ENCODE data around the gene AAK1.

The AAK1 gene

DNA sequence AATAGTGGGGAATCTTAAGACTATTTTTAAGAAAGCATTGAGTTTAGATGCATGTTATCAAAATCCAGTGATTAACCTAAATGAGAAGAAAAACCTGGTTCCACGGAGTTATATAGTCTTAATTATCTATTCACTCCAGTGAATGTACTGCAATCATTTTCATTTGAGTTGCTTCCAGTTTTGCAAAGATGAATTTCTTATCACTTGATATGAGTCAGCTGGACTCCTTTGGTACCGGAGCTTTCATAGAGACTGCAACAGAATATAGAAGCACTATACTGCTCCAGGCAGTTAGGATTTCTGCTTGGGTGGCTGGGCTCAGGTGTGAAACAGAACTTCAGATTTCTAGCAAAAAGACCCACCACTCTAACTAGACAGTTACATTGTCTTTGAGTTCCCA, 114.1 kb downstream of the AAK1 start:
- DNase-seq, result no peak

DNA sequence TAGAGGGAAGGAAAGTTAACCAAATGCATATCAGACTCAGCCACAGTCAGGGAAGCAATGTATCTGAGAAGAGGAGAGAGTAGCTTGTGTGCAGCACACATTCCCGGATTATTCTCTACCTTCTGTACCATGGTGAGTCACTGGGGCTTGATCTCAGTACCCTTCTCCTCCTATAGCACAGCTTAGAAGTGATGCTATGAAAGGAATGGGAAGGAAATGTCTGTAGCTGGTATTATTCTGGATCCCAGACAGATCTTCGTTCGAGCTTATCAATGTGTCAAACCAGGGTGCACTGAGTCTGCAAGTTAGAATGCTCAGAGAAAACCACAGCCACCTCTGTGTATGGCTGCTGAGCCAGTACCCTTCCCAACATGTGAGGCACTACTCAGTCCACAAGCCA, 118.3 kb downstream of the AAK1 start:
- no peak for DNase-seq

DNA sequence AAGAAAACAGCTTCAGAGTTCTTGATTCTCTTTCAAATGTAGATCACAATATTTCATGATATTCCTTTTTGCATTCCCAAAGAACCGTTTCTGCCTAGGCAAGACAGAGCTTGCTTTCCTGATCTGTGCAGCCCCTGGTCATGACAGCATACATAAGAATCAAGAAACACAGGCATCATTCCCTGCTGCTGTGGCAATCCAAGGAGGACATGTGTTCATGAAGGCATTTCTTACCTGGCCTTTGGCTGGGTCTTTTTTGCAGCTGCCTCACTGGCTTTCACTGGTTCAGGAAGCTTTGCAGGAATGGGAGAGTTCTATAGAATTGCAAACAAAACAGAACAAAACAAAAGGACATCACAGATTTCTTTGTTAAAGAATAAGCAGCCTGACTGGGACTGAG, 118.7 kb downstream of the AAK1 start:
- DNase-seq, result no peak

DNA sequence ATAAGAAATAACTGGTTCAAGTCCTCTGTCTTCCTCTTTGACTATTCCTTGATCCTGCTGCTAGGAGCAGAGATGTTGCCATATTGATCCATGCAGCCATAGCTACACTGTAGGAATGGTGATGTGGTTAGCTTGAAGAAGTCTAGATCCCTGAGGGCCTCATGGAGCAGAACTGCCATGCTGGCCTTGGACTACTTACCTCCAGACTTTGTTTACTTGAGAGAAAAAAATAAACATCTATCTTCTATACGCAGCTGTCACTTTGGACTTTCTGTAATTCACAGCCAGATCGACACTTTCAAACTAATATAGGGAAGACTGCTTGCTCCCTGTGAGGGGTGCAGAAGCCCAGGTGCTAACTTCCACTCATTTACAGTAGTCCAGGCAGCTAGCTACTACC, 121.8 kb downstream of the AAK1 start:
- no peak for DNase-seq

DNA sequence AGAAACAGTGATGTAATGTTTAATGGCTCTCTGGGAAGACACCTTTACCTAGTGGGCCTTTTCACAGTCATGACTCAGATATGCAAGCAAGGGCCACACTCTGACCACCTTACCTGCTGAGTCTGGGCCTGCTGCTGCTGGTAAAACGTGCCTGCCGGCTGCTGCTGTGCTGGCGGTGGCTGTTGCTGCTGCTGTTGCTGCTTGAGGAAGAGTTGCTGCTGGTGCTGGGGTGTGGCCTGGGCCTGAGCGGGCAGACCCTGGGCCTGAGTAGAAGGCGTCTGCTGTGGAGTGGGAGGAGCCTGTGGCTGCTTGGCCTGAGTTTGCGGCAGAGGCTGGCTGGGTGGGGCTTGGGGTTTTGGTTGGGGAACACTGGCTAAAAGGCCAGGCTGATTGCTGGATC, 124.7 kb downstream of the AAK1 start:
- DNase-seq, result no peak

DNA sequence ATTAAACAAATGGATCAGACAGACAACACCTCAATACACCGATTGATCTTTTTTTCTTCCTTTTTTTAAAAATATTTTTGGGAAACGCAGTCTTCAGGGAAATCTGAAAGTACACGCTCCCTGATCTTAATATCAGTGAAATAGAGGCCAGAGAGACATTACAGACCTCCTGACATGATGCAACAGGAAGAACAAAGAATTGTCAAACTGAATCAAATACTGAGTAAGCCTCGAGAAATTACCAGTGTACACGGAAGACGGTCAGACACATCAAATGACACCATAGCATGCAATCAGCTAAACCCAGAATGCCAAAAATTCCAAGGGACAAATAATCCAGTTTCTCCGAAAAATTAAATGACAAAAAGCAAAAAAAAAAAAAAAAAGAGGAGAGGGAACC, 126.1 kb downstream of the AAK1 start:
- no peak for DNase-seq

DNA sequence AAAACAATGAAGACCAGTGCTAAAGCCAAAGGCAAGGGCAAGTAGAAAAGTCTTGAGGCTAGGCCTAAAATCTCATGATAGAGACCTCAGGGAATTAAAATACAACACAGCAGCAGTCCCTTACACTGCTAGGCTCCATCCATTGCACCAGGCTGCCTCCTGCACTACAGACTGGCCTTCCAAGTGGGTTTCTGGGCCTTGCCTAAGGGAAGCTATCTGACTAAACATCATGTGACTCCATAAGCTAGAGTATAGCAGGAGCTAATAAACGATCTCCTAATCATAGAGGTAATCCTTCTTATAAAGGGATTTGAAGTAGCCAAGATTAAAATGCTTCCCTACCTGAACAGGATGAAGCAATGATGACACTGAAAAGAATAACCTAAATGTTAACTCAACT, 128.7 kb downstream of the AAK1 start:
- no peak for DNase-seq

DNA sequence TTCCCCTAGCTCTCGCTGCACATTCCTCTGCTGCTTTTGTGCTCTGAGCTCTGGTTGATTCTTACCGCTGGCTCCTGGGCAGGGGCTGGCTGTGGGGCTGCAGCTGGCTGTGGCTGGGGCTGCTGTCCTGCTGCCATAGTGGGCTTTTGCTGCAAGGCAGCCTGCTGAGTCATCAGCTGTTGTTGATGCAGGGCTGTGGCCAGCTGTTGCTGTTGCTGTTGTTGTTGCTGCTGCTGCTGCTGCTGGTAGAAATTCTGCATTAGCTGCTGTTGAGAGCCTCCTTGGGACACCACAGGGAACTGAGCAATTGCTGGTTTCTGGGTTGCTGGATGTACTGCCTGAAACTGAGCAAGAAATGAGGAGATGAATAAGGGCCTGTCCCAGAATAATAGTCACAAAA, 129.1 kb downstream of the AAK1 start:
- DNase-seq, result no peak

DNA sequence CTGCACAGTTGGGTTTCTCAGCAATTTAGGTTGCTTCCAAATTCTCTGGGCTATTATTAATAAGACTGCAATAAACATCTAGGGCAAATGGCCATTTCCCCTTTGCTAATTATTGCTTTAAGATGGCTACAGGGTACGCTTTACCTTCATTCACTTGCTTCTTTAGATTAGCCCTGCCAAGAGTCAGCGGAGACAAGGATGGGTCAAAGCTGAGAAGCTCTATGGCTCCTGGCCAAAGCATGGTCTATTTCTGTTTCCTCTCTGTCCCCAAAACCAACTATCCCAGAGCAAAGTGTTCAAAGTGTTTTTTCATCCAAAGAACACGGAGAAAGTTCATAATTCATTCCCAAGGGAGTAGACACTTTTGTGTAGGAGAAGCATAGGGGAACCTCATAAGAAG, 131.1 kb downstream of the AAK1 start:
- DNase-seq, result no peak

DNA sequence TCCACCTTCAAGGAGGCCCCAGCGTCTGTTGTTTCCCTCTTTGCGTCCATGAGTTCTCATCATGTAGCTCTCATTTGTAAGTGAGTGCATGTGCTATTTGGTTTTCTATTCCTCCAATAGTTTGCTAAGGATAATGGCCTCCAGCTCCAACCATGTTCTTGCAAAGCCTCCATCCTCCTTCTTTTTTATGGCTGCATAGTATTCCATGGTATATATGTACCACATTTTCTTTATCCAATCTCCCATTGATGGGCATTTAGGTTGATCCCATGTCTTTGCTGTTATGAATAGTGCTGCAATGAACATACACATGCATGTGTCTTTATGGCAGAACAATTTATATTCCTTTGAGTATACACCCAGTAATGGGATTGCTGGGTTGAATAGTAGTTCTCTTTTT, 133.3 kb downstream of the AAK1 start:
- DNase-seq, result no peak

DNA sequence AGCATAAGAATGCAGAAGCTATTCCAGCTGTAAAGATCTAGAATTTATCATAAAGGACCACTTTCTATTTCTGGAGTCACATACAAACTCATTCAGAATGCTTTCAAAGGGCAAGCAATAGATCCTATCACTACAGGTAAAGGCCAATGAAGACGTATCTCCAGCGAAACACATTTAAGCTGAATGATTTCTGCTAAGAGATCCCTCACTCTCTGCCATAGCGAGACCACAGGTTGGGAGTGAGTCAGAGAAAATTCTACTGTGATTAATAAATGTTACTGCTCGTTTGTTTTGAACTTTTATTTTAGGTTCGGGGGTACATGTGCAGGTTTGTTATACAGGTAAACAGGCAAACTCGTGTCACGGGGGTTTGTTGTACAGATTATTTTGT, 133.8 kb downstream of the AAK1 start:
- DNase-seq, result no peak

DNA sequence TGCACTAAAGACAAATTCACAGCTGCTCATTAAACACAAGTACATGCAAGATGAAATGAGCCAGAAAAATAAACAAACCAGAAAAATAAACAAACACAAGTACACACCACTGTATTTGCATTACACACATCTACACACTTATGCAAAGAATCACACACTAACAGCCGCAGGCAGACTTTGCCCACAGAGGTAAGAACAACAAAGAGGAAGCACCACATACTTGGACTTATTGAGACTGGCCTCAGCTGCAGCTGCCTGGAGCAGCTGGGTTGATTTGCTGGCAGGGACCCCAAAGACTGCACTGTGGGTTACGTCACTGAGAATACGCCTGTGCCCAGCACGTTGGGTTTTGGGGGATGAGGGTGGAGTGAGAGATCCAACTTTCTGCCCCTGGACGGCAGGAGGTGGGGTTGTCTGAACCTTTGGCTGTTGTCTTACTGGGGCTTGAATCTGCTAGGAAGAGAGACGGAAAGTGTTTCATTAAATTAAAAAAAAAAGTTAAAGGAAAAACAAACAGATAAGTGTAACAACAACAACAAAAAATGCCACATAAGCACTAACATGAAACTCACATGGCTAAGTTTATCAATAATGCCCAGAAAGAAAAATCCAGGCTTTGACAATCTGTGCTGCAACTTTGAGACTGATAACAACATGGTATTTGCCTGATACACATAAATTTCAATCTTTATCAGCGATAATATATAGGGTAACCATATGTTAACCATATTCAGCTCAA, 134.4 kb downstream of the AAK1 start:
- DNase-seq, result peak in 1 of 3 experiments; percentile 32

DNA sequence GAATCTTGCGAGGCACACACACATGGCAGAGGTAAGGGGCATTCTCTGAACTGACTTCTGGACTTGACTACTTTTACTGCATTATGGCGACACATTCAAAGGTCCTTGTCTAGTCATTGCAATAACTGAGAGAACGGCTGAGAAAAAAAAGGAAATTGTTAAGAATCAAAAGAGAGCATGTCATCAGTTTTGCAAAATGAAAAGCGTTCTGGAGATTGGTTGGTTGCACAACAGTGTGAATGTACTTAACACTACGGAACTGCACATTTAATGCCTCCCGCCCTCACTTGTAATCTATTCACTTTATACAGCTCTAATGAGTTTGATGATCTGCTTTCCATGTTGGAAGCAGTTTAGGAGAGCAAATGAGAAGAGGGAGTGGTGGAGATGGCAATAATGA, 137.8 kb downstream of the AAK1 start:
- DNase-seq, result no peak

DNA sequence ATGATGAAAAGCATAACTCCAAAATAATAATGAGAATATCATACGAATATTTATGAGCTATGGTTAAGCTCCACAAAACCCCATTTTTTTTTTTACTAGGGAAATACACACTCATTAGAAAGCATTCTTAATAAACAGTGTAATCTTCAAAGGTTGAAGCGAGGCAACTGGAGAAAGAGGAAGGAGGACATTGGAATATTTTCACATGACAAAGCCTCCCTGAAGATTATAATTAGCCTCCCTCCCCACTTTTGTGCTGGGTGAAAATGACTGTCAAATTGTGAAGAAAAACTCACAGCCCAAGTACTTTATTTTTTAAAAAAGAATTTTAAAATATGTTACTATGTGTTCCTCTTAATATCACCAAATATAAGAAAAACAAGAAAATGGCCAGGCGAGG, 142.2 kb downstream of the AAK1 start:
- no peak for DNase-seq

DNA sequence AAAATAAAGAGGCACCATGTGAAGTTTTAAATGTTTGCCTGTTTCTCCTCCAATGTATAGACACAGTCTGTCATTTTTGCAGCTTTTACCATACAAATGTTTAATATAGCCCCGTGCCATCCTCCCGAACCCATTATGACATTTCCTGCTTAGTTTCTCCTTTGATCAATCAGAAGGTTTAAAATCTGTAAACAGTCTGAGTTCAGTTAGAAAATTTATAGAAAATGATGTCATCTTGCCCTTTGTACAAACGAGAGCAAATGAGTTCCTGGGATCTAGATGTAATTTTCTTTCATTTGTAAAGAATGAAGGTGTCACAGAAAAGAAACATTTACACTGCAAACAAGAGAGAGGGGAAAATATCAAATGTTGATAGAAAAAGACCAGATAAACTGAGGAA, 143.6 kb downstream of the AAK1 start:
- peak in 2 of 3 experiments; percentile 39 to 67 for DNase-seq

DNA sequence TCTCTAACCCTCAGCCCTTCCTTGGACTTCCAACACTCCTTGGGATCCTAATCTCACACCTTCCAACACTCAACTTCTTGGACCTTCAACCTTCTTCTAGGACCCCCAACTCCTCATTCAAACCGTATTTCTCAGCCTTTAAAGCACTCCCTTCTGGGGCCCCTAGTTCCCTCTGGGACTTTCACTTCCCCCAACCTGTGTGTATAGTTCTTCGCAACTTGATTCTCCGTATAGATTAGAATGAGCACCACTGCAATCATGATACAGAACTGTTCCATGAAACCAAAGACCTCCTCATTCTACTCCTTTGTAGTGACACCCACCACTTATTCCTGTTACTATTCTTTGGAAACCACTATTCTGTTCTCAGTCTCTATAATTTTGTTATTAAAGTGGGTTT, 144.3 kb downstream of the AAK1 start:
- no peak for DNase-seq

DNA sequence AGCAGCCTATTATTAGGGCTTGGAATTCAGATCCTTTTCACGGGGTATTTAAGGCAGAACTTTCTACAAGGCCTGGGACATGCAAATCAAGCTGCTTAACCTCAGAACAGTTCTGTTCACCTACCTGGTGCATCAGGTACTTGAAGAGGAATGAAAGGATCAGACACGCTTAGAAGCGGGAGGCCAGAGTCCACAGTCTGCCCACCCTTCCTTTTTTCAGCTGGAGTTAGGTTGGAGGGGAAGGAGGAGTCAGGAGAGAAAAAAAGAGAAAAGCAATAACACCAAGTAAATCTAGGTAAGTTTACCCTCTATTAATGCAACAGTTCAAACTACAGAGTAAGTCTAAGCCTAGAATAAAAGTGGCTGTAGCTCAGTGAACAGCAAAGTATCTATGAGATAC, 147.7 kb downstream of the AAK1 start:
- DNase-seq, result no peak

DNA sequence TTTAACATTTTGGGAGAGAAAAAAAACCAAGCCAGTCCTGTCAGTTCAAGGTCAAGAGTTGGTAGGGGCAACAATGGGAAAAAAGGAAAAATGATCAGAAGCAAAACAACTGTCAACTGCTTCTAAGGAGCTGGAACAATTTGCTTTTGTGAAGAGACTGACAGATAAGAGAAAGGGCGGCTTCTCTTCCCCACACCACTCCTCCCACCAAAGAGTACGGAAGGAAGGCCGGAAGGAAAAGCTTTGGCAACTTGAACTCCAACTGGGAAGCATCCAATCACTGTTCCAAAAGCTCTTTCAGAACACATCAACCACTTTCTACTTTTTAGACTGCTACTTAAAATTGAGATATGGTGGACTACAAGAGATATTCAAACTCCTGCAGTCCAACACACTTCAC, 148.5 kb downstream of the AAK1 start:
- no peak for DNase-seq

DNA sequence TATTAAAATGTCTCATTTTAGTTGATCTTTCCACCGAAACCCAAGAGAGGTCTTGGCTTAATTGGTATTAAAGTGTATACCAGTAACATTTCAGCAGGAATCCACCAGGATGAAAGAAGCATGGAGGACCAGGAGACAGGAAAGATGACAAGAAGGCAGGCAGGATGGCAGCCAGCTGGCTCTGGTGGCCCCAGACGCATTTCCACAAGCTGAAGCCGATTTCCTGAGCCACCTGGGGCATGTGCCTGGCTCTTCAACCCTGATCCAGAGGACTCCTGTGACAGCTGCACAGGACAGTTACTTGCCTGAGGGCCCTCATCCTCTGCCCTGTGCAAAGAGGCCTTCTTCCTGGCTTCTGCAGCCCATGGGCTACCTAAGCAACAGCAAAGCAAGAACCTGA, 149.4 kb downstream of the AAK1 start:
- no peak for DNase-seq

DNA sequence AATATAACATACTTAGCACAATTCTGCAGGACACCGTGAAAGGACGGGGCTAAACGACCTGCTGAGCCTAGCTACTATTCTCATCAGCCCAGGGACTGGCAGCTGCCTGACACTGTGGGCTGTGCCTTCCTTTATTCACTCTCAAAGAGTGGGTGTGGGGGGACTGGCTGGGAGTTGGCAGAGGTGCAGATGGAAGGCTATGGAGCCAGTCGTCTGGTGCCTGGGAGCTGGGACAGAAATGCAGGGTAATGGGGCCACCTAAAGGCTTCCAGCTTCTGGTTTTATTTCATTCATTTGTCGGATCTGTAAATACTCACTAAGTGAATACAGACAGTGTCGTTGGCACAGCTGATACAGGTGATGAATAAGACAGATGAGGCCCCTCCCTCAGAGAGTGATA, 150.3 kb downstream of the AAK1 start:
- peak in 1 of 3 experiments; percentile 21 for DNase-seq

DNA sequence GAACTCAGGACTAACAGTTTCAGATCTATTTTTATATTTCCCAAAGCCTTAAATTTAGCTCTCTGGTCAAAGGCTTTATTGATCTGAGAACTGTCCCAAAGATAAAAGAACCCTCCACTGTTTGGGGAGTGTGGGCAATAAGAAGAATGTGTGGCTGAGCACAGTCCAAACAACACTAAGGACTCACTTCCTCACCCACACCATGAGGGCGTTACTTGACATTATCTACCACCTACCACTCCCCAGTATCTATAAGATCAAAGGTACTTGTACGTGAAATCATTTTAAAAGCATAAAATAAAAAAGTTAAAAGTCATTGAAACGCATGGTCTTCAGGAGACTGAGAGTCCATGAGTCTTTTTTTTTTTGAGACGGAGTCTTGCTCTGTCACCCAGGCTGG, 151.7 kb downstream of the AAK1 start:
- no peak for DNase-seq

DNA sequence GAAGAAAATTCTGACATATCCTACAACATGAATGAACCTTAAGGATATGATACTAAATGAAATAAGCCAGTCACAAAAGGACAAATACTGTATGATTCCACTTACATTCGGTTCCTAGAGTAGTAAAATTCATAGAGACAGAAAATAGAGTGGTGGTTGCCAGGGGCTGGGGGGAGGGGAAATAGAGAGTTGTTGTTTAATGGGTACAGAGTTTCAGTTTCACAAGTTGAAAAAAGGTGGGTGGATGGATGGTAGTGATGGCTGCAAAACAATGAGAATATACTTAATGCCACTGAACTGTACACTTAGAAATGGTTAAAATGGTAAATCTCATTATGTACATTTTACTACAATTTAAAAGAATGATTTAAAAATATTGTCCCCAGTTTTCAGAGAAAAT, 153.1 kb downstream of the AAK1 start:
- no peak for DNase-seq

DNA sequence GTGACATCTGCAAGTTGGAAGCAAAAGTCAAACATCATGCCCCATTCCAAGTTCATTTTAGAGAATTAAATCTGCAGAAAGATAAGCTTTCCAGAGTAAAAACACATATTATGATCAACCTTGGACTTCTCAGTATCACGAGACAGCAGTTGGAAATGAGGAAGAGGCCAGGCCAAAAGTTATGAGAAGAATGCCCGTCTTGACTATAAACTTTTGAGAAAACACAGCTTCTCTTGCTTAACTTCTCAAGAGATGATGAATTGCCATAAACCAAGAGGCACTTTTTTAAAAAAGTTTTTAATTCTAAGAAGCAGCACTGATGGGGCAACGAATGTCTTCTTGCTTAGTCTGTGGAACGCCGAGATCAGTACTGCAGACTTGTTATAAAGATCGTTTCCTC, 153.7 kb downstream of the AAK1 start:
- no peak for DNase-seq

DNA sequence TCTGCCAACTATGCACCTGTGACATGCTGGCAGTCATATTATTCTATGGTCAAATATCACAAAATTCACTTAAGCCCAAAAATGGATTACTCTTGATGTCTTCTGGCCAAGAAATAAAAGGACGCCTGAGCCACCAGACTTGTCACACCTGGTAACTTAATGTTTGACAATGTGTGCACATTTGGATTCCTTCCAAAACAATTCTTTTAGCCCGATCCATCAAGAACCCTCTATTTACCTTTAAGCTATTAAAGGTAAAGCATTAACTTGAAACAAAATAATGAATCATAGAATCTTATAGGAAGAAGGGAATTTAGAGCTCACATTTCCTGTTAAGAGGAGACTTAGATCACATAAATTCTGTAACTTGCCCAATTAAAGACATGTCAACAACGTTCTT, 159.8 kb downstream of the AAK1 start:
- DNase-seq, result peak; percentile 36 to 91 (median 51)

DNA sequence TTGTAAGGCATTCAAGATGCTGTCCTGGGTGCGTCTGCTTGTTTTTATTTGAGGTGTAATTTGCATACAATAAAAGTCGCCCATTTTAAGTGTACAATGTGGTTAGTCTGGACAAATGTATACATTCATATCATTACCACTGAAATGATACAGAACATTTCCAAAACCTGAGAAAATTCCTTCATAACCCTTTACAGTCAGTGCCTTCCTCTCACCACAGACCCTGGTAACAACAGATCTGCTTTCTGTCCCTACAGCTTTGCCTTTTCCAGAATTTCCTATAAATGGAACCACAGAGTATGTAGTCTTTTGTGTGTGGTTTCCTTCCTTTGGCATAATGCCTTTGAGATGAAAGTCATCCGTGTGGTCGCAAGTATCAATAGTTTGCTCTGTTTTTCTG, 160.5 kb downstream of the AAK1 start:
- peak in 2 of 3 experiments; percentile 35 to 68 for DNase-seq

DNA sequence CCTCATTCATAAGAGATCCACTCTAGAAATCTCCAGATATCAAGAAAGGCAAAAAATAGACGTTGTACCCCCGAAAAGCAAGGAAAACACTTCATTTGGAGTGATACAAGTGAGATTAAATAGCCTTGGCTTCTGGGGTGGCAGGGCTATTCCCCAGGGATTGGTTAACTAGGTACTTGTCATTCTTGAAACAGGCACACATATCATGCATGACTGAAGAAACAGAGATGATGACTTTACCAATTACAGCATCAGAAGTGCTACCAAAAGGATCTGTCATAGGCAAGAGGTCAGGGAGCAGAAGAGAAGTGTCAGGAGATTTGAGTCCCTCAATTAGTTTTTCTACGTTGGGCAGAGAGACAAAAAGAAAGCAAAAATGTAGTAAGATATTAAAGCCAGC, 161.1 kb downstream of the AAK1 start:
- DNase-seq, result peak; percentile 15 to 86 (median 68)
